GM12864 (cell line): ENCODE data around the gene CC2D2B.
"Not testable (repeated sequence)": the region's sequence is repeated elsewhere in the genome, so short reads cannot be mapped to it uniquely, and the experiment has no call there.

Experiments used
- DNase-seq: peaks from one replicate; pipeline ENCODE4 v3.0.0-alpha.2; 2011; ENCODE audit warnings: low read depth
- H3K4me3 ChIP-seq: 2 replicates; pipeline ENCODE4 v1.5.1; 2011; ENCODE audit warnings: mild to moderate bottlenecking, low read depth, low read length, control low read depth
- CTCF ChIP-seq: IDR thresholded peaks from 2 replicates; pipeline ENCODE4 v1.5.1; 2011; ENCODE audit warnings: low read depth, mild to moderate bottlenecking, moderate library complexity, low read length, control low read depth, inconsistent platforms; ENCODE audit errors: missing control alignments

Gene CC2D2B

GRCh38 chr10:95867866-95868265, 39.9 kb upstream of the CC2D2B start:
- no peak overlapping the region for H3K4me3 ChIP-seq
- no peak for TF ChIP-seq CTCF

GRCh38 chr10:95872158-95872711, 35.5 kb upstream of the CC2D2B start:
- no peak overlapping the region for H3K4me3 ChIP-seq
- no peak for DNase-seq
- TF ChIP-seq CTCF, result no peak

More at GRCh38 chr10:95867866-95868265, 39.9 kb upstream of the CC2D2B start:
- no peak for DNase-seq

- no peak for DNase-seq
- no peak for TF ChIP-seq CTCF
- no peak overlapping the region for H3K4me3 ChIP-seq
Measured at GRCh38 chr10:95873139-95873538, 34.6 kb upstream of the CC2D2B start.

GRCh38 chr10:95873651-95874050, 34.1 kb upstream of the CC2D2B start:
- DNase-seq, result no peak
- H3K4me3 ChIP-seq, result no peak overlapping the region
- TF ChIP-seq CTCF, result no peak

- DNase-seq, result not testable (repeated sequence)
Measured at GRCh38 chr10:95874783-95875182, 33.0 kb upstream of the CC2D2B start.

GRCh38 chr10:95876756-95877155, 31.0 kb upstream of the CC2D2B start:
- DNase-seq, result no peak
- no peak overlapping the region for H3K4me3 ChIP-seq
- no peak for TF ChIP-seq CTCF

More at GRCh38 chr10:95874783-95875182, 33.0 kb upstream of the CC2D2B start:
- H3K4me3 ChIP-seq, result not testable (repeated sequence)

- no peak overlapping the region for H3K4me3 ChIP-seq
- DNase-seq, result no peak
- TF ChIP-seq CTCF, result no peak
Measured at GRCh38 chr10:95877881-95878280, 29.9 kb upstream of the CC2D2B start.
